ENCODE results near the gene FYN. TPM values are rescaled to one million over a fixed set of nuclear protein-coding genes. Genes with fewer than 3 reads are reported as not detected.

FYN gene
- total RNA-seq, 1 donor from 2014 or later: 5.2 TPM

GRCh38 chr6:111831408-111831807, 41.8 kb downstream of the FYN start:
- ATAC-seq: no peak

GRCh38 chr6:111829998-111830397, 43.3 kb downstream of the FYN start:
- ATAC-seq: no peak

GRCh38 chr6:111829581-111829980, 43.7 kb downstream of the FYN start:
- ATAC-seq: no peak

GRCh38 chr6:111828809-111829208, 44.4 kb downstream of the FYN start:
- ATAC-seq: no peak

- no peak for ATAC-seq
Observed at GRCh38 chr6:111825439-111826086, 47.7 kb downstream of the FYN start.

GRCh38 chr6:111824608-111825337, 48.5 kb downstream of the FYN start:
- ATAC-seq: no peak

- no peak for ATAC-seq
Observed at GRCh38 chr6:111823831-111824607, 49.2 kb downstream of the FYN start.

- no peak for ATAC-seq
Observed at GRCh38 chr6:111823012-111823411, 50.2 kb downstream of the FYN start.

- ATAC-seq: no peak
Observed at GRCh38 chr6:111819458-111819857, 53.8 kb downstream of the FYN start.

- ATAC-seq: no peak
Observed at GRCh38 chr6:111818539-111819226, 54.6 kb downstream of the FYN start.

GRCh38 chr6:111817451-111818120, 55.7 kb downstream of the FYN start:
- no peak for ATAC-seq

GRCh38 chr6:111813677-111814310, 59.5 kb downstream of the FYN start:
- no peak for ATAC-seq

GRCh38 chr6:111813237-111813636, 60.0 kb downstream of the FYN start:
- no peak for ATAC-seq

- ATAC-seq: no peak
Observed at GRCh38 chr6:111812060-111813038, 60.9 kb downstream of the FYN start.

- no peak for ATAC-seq
Observed at GRCh38 chr6:111810294-111811131, 62.7 kb downstream of the FYN start.

- no peak for ATAC-seq
Observed at GRCh38 chr6:111809766-111810165, 63.5 kb downstream of the FYN start.

- no peak for ATAC-seq
Observed at GRCh38 chr6:111809264-111809663, 64.0 kb downstream of the FYN start.

GRCh38 chr6:111808493-111808892, 64.8 kb downstream of the FYN start:
- ATAC-seq: no peak
